PC-9 (cell line): Measurements from ENCODE around the gene TMOD2.

ENCODE experiments used
- EZH2 ChIP-seq: fragments of 200-600 bp; sonication (generic); IDR thresholded peaks from 2 replicates; pipeline ENCODE4 v1.8.0; 2017; ENCODE audit warnings: antibody characterized with exemption, low read depth
- TF ChIP-seq, protein P1 (sequence below): fragments of 200-600 bp; sonication (generic); conservative IDR thresholded peaks from 2 replicates; pipeline ENCODE4 v1.6.1; 2017; ENCODE audit warnings: mixed run types, antibody characterized with exemption, mild to moderate bottlenecking, moderate library complexity

DNA sequence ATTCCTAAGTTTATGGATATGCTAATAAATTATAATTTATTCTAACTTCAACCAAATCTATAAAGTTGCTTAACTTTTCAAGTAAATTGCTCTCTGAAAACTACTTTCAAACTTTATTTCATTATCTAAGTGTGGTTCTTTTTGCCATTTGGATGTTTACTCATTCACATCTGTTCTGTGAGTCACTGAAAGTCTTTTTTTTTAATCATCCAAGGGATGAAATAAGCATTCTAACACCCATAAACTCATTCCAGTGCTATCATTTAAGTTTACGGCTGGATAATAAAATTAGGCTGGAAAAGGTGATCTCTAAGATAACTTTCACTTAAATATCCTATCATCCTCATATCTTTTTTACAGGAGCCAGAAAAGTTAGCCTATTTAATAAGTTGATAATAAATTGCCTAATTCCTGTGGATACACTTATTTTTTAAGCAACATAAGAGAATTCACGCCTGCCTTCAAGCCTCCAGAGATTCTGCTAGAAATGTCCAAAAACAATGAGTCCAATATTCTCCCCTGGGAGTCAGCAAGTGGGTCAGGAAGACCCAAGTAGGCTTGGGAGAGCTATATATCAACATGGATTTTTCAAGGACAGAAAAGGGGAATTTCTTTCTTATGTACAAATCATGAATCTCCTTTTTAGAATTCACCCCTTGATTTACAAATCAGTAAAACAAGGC lies 44.3 kb upstream of the TMOD2 start:
- TF ChIP-seq, protein P1, sequence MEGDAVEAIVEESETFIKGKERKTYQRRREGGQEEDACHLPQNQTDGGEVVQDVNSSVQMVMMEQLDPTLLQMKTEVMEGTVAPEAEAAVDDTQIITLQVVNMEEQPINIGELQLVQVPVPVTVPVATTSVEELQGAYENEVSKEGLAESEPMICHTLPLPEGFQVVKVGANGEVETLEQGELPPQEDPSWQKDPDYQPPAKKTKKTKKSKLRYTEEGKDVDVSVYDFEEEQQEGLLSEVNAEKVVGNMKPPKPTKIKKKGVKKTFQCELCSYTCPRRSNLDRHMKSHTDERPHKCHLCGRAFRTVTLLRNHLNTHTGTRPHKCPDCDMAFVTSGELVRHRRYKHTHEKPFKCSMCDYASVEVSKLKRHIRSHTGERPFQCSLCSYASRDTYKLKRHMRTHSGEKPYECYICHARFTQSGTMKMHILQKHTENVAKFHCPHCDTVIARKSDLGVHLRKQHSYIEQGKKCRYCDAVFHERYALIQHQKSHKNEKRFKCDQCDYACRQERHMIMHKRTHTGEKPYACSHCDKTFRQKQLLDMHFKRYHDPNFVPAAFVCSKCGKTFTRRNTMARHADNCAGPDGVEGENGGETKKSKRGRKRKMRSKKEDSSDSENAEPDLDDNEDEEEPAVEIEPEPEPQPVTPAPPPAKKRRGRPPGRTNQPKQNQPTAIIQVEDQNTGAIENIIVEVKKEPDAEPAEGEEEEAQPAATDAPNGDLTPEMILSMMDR: no peak
- no peak for TF ChIP-seq EZH2
